Activated T-helper 17 cell treated with anti-CD3 and anti-CD28 coated beads, Interleukin-2, amount 50 U/mL, for 72 hours (primary cell): ENCODE data around the gene EIF4G3. TPM values are rescaled to one million over a fixed set of nuclear protein-coding genes. Genes with fewer than 3 reads are reported as not detected.
"Not testable (repeated sequence)": the region's sequence is repeated elsewhere in the genome, so short reads cannot be mapped to it uniquely, and the experiment has no call there.

Experiments
- ATAC-seq: fragments of 150-1000 bp; cut with Tn5 transposase; replicated peaks from 2 replicates; pipeline ENCODE4 v1.10.0; 2021; ENCODE audit warnings: mild to moderate bottlenecking, moderate library complexity
- H3K27ac Mint-ChIP-seq: one replicate; pipeline ENCODE4 v1.8.0; 2022; ENCODE audit warnings: mixed read lengths
- H3K27me3 Mint-ChIP-seq: one replicate; pipeline ENCODE4 v1.8.0; 2022; ENCODE audit warnings: mixed read lengths
- H3K36me3 Mint-ChIP-seq: one replicate; pipeline ENCODE4 v1.8.0; 2022; ENCODE audit warnings: low read depth, mild to moderate bottlenecking, mixed read lengths
- H3K4me1 Mint-ChIP-seq: one replicate; pipeline ENCODE4 v1.8.0; 2022; ENCODE audit warnings: mixed read lengths
- H3K4me3 Mint-ChIP-seq: one replicate; pipeline ENCODE4 v1.8.0; 2022; ENCODE audit warnings: mild to moderate bottlenecking, mixed read lengths
- H3K9me3 Mint-ChIP-seq: one replicate; pipeline ENCODE4 v1.8.0; 2022; ENCODE audit warnings: mixed read lengths
- total RNA-seq, 2 donors: library from RNA; stranded (reverse); gene quantifications; one replicate each; pipeline ENCODE4 v1.2.3, GENCODE V29; 2022

Gene EIF4G3
- total RNA-seq, 2 donors from 2014 or later, result 32.9 to 56.2 TPM

- Mint-ChIP-seq H3K36me3 (no peaks in the 10 kb centered on the region), H3K27me3 (no peaks in the 10 kb centered on the region), H3K4me3 (no peak overlapping the region), H3K9me3 (no peaks in the 10 kb centered on the region), H3K27ac (no peak overlapping the region), H3K4me1 (no peaks in the 10 kb centered on the region)
- ATAC-seq, result no peak
These were observed 110.8 kb downstream of the EIF4G3 start for GRCh38 chr1:21065851-21066250.

DNA sequence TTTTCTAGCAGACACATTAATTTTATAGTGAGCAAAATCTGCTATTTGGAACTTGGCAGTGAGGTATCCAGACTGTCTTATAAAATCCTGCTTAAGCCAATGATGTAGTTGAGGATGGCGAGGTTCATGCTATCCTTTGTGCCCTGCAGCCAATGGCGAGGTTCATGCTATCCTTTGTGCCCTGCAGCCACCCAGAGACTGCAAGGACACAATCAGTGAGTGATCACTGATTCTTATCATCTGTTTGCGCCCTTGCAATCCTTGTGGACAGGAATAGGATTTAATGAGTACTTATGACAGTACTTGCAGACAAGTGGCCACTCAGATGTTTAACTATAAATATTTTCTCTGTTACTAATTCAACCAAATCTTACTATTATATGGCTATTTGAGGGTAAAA is 112.6 kb downstream of the EIF4G3 start:
- no peaks in the 10 kb centered on the region for H3K27me3 Mint-ChIP-seq
- no peaks in the 10 kb centered on the region for H3K4me1 Mint-ChIP-seq
- ATAC-seq, result no peak
- no peak overlapping the region for H3K4me3 Mint-ChIP-seq
- no peaks in the 10 kb centered on the region for H3K9me3 Mint-ChIP-seq
- no peak overlapping the region for H3K27ac Mint-ChIP-seq
- H3K36me3 Mint-ChIP-seq, result no peaks in the 10 kb centered on the region

GRCh38 chr1:21060523-21060922 is 116.2 kb downstream of the EIF4G3 start:
- Mint-ChIP-seq H3K4me3 (no peak overlapping the region), H3K4me1 (no peaks in the 10 kb centered on the region), H3K27me3 (no peaks in the 10 kb centered on the region), H3K36me3 (no peaks in the 10 kb centered on the region), H3K27ac (no peak overlapping the region), H3K9me3 (no peaks in the 10 kb centered on the region)
- no peak for ATAC-seq

DNA sequence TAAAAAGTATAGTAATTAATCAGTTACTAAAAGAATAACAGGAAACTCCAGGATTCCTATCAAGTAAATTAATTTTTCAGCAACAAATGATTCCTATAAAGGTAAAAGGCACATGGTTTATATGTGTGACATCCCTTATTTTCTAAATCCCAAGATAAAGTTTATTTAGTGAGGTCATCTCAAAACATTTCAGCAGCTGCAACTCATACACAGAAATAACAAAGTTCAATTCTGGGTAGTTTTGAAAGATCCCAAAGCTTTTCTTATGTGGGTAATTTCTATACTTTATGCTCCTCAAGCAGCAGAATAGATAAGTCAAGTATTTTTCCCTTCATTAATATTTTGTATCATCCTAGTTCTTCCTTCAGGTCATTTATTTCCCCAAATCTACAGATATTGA is 117.7 kb downstream of the EIF4G3 start:
- H3K27me3 Mint-ChIP-seq, result no peaks in the 10 kb centered on the region
- no peaks in the 10 kb centered on the region for H3K4me1 Mint-ChIP-seq
- H3K36me3 Mint-ChIP-seq, result no peaks in the 10 kb centered on the region
- H3K4me3 Mint-ChIP-seq, result no peak overlapping the region
- ATAC-seq, result no peak
- H3K27ac Mint-ChIP-seq, result no peak overlapping the region
- no peaks in the 10 kb centered on the region for H3K9me3 Mint-ChIP-seq

DNA sequence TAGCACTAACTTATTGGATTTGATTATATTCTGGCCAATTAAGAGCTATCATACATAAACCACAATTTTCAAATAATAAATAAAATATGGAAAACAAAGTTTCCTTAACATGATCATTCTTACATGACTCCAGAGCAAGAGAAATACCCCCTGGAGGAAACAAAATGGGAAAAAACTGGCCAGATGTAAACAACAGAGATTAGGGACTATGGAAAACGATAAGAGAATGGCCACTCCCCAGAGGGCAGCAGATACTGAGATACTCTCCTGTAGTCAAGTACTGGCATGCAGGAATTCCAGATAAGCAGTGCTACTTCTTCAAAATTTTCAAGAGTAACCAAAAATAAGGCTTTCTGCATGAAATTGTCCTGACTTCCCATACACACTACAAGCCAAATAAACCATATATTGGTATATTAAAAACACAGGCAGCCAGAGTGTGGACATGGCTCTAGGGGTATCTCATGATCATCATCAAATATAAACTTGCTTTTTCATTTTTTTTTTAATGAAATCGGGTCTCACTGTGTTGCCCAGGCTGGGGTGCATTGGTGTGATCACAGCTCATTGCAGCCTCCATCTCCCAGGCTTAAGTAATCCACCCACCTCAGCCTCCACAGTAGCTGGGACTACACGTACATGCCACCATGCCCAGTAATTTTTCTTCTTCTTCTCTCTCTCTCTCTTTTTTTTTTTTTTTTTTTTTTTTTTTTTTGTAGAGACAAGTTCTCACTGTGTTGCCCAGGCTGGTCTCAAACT is 118.5 kb downstream of the EIF4G3 start:
- Mint-ChIP-seq H3K9me3 (no peaks in the 10 kb centered on the region), H3K4me1 (no peaks in the 10 kb centered on the region), H3K36me3 (no peaks in the 10 kb centered on the region), H3K4me3 (no peak overlapping the region), H3K27ac (no peak overlapping the region), H3K27me3 (no peaks in the 10 kb centered on the region)
- ATAC-seq, result no peak

DNA sequence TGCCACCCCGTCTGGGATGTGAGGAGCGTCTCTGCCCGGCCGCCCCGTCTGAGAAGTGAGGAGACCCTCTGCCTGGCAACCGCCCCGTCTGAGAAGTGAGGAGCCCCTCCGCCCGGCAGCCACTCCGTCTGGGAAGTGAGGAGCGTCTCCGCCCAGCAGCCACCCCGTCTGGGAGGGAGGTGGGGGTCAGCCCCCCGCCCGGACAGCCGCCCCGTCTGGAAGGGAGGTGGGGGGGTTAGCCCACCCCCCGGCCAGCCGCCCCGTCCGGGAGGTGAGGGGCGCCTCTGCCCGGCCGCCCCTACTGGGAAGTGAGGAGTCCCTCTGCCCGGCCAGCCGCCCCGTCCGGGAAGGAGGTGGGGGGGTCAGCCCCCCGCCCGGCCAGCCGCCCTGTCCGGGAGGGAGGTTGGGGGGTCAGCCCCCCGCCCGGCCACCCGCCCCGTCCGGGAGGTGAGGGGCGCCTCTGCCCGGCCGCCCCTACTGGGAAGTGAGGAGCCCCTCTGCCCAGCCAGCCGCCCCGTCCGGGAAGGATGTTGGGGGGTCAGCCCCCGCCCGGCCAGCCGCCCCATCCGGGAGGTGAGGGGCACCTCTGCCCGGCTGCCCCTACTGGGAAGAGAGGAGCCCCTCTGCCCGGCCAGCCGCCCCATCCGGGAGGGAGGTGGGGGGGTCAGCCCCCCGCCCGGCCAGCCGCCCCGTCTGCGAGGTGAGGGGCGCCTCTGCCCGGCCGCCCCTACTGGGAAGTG is 123.3 kb downstream of the EIF4G3 start:
- not testable (repeated sequence) for ATAC-seq, H3K27me3 Mint-ChIP-seq, H3K9me3 Mint-ChIP-seq, H3K4me3 Mint-ChIP-seq, H3K4me1 Mint-ChIP-seq, H3K27ac Mint-ChIP-seq
- H3K36me3 Mint-ChIP-seq, result peaks cover 16% of the 10 kb centered on the region

GRCh38 chr1:21052034-21052433 is 124.7 kb downstream of the EIF4G3 start:
- no peak for ATAC-seq
- H3K27me3 Mint-ChIP-seq, result no peaks in the 10 kb centered on the region
- no peak overlapping the region for H3K4me3 Mint-ChIP-seq
- peaks cover 16% of the 10 kb centered on the region for H3K36me3 Mint-ChIP-seq
- H3K4me1 Mint-ChIP-seq, result no peaks in the 10 kb centered on the region
- no peak overlapping the region for H3K27ac Mint-ChIP-seq
- H3K9me3 Mint-ChIP-seq, result no peaks in the 10 kb centered on the region

DNA sequence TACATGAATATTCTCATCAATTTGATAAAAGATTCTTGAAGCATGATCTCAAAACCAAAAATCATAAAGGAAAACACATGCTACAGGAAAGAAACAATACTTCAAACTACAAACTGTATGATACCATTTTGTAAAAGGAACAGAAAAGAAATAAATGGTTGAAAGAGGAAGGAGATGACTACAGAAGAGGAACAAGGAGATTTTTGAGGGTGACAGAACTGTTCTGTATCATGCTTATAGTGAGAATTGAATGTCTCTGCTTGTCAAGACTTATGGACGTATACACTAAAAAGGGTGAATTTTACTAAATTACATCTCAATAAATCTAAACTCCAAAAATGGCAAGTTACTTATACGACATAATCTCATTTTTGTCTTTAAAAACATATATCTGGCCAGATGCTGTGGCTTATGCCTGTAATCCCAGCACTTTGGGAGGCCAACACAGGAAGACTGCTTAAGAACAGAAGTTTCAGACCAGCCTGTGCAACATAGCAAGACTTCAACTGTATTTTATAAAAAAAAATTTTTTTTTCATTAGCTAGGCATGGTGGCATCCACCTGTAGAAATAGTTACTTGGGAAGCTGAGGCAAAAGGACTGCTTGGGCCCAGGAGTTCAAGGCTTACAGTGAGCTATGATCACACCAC is 125.4 kb downstream of the EIF4G3 start:
- H3K4me3 Mint-ChIP-seq, result no peak overlapping the region
- no peaks in the 10 kb centered on the region for H3K4me1 Mint-ChIP-seq
- no peaks in the 10 kb centered on the region for H3K27me3 Mint-ChIP-seq
- H3K27ac Mint-ChIP-seq, result no peak overlapping the region
- no peaks in the 10 kb centered on the region for H3K9me3 Mint-ChIP-seq
- H3K36me3 Mint-ChIP-seq, result peaks cover 16% of the 10 kb centered on the region
- ATAC-seq, result no peak

- no peak for ATAC-seq
- no peak overlapping the region for H3K4me3 Mint-ChIP-seq
These were observed 126.7 kb downstream of the EIF4G3 start for GRCh38 chr1:21050031-21050430.

GRCh38 chr1:21048462-21048861 is 128.2 kb downstream of the EIF4G3 start:
- Mint-ChIP-seq H3K27me3 (no peaks in the 10 kb centered on the region), H3K27ac (no peak overlapping the region), H3K4me1 (no peaks in the 10 kb centered on the region), H3K4me3 (no peak overlapping the region), H3K36me3 (peaks cover 20% of the 10 kb centered on the region), H3K9me3 (no peaks in the 10 kb centered on the region)
- no peak for ATAC-seq

More at GRCh38 chr1:21050031-21050430, 126.7 kb downstream of the EIF4G3 start:
- Mint-ChIP-seq H3K36me3 (peaks cover 16% of the 10 kb centered on the region), H3K27me3 (no peaks in the 10 kb centered on the region), H3K9me3 (no peaks in the 10 kb centered on the region), H3K27ac (no peak overlapping the region), H3K4me1 (no peaks in the 10 kb centered on the region)

DNA sequence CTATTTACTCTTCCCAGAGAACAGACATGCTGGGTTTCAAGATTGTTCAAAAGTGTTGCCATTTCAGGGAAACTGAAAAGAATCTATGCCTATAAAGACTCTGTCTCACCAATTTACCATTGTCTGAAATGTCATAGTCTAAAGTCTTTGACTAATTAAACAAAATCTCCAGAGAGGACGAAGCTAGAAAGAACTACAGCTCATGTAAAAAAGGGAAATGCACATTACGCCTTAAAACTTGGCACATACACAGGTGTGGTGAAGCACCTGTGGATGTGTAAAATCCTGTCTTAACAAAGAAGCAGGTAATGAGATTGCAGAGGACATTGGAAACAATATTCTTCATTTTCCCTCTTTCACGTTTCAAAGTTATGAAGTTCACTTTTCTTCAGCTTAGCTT is 130.6 kb downstream of the EIF4G3 start:
- Mint-ChIP-seq H3K27ac (no peak overlapping the region), H3K36me3 (peaks cover 37% of the 10 kb centered on the region), H3K9me3 (no peaks in the 10 kb centered on the region), H3K4me3 (no peak overlapping the region), H3K4me1 (peaks cover 5% of the 10 kb centered on the region), H3K27me3 (no peaks in the 10 kb centered on the region)
- ATAC-seq, result no peak

DNA sequence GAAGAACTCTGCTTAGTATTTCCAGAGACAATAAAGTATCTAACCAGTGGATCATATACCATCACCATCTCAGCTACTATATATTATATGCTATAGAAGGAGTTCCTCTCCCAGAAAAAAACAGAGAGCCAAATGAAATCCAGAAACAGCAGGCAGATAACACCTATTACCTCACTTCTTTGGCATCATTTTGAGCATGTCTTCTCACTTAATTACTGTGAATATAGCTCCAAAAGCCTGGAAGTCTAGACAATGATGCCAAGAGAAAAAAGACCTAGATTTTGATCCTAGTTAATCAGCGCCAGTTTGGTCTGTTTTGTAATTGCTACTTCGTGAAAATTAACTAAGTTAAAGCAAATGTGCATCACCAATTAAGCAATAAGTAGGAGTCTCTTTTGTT is 131.3 kb downstream of the EIF4G3 start:
- no peak for ATAC-seq
- Mint-ChIP-seq H3K36me3 (peaks cover 36% of the 10 kb centered on the region), H3K9me3 (no peaks in the 10 kb centered on the region)

GRCh38 chr1:21042929-21043605 is 133.6 kb downstream of the EIF4G3 start:
- H3K9me3 Mint-ChIP-seq, result no peaks in the 10 kb centered on the region
- no peak for ATAC-seq

More for the DNA sequence above, 131.3 kb downstream of the EIF4G3 start:
- Mint-ChIP-seq H3K4me1 (peaks cover 7% of the 10 kb centered on the region), H3K27ac (no peak overlapping the region), H3K4me3 (no peak overlapping the region), H3K27me3 (no peaks in the 10 kb centered on the region)

GRCh38 chr1:21041541-21041940 is 135.2 kb downstream of the EIF4G3 start:
- peaks cover 7% of the 10 kb centered on the region for H3K4me1 Mint-ChIP-seq
- H3K36me3 Mint-ChIP-seq, result peaks cover 24% of the 10 kb centered on the region
- no peak for ATAC-seq
- H3K4me3 Mint-ChIP-seq, result no peak overlapping the region
- H3K27me3 Mint-ChIP-seq, result no peaks in the 10 kb centered on the region
- peak overlapping the region; percentile 50 for H3K27ac Mint-ChIP-seq
- no peaks in the 10 kb centered on the region for H3K9me3 Mint-ChIP-seq

More at GRCh38 chr1:21042929-21043605, 133.6 kb downstream of the EIF4G3 start:
- Mint-ChIP-seq H3K27me3 (no peaks in the 10 kb centered on the region), H3K36me3 (peaks cover 24% of the 10 kb centered on the region), H3K4me3 (no peak overlapping the region), H3K27ac (no peak overlapping the region), H3K4me1 (peaks cover 7% of the 10 kb centered on the region)
